NCI-H510A (cell line): ENCODE data around the gene ARHGEF4.

Experiments
- DNase-seq: peaks from one replicate; lab custom pipeline; 2025; lab: John Stamatoyannopoulos, UW

ARHGEF4 gene

DNA sequence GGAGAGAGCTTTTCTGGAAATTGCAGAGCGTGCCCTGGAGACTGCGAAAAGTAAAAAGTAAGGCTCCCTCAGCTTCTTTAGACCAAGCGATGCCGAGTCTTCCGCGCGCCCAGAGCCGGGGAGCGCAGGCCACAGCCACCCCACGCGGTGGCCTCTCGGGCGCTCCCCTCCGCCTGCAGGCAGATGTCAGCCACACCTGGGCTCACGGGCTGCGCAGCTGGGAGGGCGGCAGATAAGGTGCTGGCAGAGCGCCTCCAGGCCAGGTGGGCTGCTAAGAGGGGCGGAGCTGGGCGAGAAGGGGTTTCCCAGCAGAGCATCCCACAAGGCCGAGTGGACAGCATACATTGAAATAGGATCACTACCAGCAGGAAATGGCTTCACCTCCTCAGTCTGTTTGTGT is 81.7 kb downstream of the ARHGEF4 start:
- DNase-seq: no peak

- DNase-seq: peak; percentile 7
Measured at GRCh38 chr2:130920415-130921163, 83.9 kb downstream of the ARHGEF4 start.

DNA sequence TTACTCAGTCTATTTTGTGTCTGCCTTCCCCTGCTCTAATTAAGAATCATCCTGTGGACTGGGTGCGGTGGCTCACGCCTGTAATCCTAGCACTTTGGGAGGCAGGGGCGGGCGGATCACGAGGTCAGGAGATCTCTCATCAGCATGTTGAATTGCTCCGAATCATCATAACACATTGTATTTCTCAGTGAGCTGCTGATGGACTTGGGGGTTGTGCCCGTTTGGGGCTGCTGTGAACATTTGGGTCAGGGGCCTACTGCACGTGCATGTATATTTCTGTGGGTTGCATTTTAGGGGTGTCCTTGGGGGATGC is 84.4 kb downstream of the ARHGEF4 start:
- no peak for DNase-seq

DNA sequence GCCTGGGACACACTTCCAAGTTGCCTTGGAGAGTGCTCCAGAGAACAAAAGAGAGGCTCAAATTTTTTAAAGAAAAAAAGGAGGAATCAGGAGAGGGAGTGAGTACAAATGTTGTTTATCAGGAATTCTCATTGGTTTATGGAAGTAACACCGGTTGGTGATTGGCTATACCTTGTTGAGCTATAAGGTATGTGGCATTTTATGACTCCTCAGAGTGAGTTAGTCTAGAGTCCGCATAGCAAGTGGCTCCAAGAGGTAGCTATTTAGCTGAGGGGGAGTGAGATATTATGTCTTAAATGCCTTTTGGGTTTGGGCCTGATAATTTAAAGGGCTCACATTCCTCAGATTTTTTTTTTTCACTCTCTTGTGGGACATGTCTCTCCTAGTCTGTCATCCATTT is 85.7 kb downstream of the ARHGEF4 start:
- no peak for DNase-seq

- no peak for DNase-seq
Measured at GRCh38 chr2:130928385-130928784, 91.7 kb downstream of the ARHGEF4 start.

- no peak for DNase-seq
Measured at GRCh38 chr2:130930740-130931659, 94.3 kb downstream of the ARHGEF4 start.

GRCh38 chr2:130933501-130933900 is 96.8 kb downstream of the ARHGEF4 start:
- DNase-seq: no peak

- no peak for DNase-seq
Measured at GRCh38 chr2:130936451-130936850, 99.7 kb downstream of the ARHGEF4 start.

- DNase-seq: no peak
Measured at GRCh38 chr2:130947967-130948366, 111.3 kb downstream of the ARHGEF4 start.

- no peak for DNase-seq
Measured at GRCh38 chr2:130949954-130950353, 113.2 kb downstream of the ARHGEF4 start.

- DNase-seq: no peak
Measured at GRCh38 chr2:130951018-130951417, 114.3 kb downstream of the ARHGEF4 start.

DNA sequence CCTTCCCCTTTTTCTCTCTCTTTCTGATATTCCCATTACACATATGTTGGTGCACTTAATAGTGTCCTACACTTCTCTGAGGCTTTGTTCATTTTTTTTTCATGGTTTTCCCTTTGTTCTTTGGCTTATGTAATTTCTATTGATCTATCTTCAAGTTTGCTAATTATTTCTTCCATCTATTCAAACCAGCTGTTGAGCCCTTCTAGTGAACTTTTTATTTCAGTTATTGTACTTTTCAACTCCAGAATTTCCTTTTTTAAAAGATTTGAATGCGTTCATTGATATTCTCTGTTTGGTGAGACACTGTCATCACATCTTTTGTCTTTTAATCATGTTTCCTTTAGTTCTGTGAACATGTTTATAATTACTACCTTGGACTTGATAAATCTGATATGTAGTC is 118.2 kb downstream of the ARHGEF4 start:
- no peak for DNase-seq

- DNase-seq: no peak
Measured at GRCh38 chr2:130957915-130958314, 121.2 kb downstream of the ARHGEF4 start.

- DNase-seq: no peak
Measured at GRCh38 chr2:130963196-130963848, 126.6 kb downstream of the ARHGEF4 start.

DNA sequence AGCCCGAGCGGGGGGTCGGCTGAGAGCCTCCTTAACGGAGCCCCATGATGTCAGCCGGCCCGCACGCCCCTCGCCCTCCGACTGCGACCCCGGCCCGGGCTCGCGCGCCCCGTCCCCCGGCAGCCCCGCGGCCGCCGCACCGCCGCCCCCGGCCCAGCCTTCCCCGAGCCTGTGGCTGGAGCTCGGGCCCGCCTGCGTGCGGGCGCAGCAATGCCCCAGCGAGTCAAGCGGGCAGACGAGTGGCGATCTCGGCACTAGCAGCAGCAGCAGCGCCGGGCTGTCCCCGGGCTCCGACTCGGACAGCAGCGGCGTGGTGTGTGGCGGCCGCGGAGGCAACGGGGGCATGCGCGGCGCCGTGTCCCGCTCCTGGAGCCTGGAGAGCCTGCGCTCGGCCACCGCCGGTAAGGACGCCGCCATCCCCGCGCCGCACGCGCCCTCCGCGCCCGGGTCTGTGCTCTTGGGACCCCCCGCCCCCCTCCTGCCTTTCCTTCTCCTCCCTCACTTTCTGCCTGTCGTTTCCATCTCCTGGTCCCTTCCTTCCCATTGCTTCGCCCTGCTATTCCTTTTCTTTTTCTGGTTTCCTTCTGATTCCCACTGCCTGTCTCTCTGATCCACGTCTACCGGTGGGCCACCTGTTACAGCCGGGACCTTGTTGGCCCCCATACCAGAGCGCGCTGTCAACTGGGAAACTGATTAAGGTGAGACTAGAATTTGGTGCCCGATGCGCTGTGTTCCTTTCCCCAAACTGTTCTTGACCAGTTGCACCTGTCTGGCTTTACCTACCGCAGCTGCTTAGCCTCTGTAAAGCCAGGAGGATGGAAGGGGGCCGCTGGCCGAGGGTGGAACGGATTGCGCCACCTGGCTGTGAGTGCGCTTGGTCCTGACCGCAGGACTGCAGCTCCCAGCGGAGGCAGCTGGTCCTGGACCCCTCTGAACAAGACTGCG is 127.4 kb downstream of the ARHGEF4 start:
- peak; percentile 21 for DNase-seq

GRCh38 chr2:130964931-130965330 is 128.2 kb downstream of the ARHGEF4 start:
- DNase-seq: no peak

GRCh38 chr2:130966149-130966774 is 129.5 kb downstream of the ARHGEF4 start:
- DNase-seq: no peak

GRCh38 chr2:130966775-130967490 is 130.2 kb downstream of the ARHGEF4 start:
- no peak for DNase-seq

GRCh38 chr2:130972410-130972809 is 135.7 kb downstream of the ARHGEF4 start:
- no peak for DNase-seq

GRCh38 chr2:130975729-130976128 is 139.0 kb downstream of the ARHGEF4 start:
- DNase-seq: no peak
